HEK293 (cell line): ENCODE measurements around the gene CPEB3.

Source experiments
- CTCF ChIA-PET: fragments of 350-600 bp; formaldehyde crosslinking; extraction: SDS; loops from one replicate; lab custom pipeline; 2021; ENCODE audit warnings: antibody characterized with exemption; lab: Yijun Ruan, JAX
- POLR2A ChIA-PET: fragments of 300-600 bp; formaldehyde crosslinking; extraction: SDS; loops from one replicate; lab custom pipeline; 2020; ENCODE audit warnings: antibody characterized with exemption, inconsistent platforms; lab: Yijun Ruan, JAX
- H3K27ac ChIP-seq: fragments of 200-500 bp; sonication (Bioruptor generic); 2 replicates; pipeline ENCODE4 v1.5.1; 2014; ENCODE audit warnings: low read depth, low read length, control low read depth, inconsistent platforms; ENCODE audit errors: extremely low read depth
- H3K36me3 ChIP-seq, 2 experiments: fragments of 200-500 bp in 1 of 2; sonication (Bioruptor generic) in 1 of 2; 1 replicate in 1 of 2; 2 replicates in 1 of 2; pipeline ENCODE4 v1.5.1; 2014 to 2017; ENCODE audit warnings: inconsistent platforms in 2 of 2, low read length in 2 of 2; ENCODE audit not compliant: control insufficient read depth in 2 of 2, insufficient read depth in 1 of 2
- H3K4me1 ChIP-seq: fragments of 200-500 bp; sonication (Bioruptor generic); 2 replicates; pipeline ENCODE4 v1.5.1; 2014; ENCODE audit warnings: mild to moderate bottlenecking, low read length, inconsistent platforms; ENCODE audit not compliant: control insufficient read depth, insufficient read depth
- H3K4me3 ChIP-seq: 2 replicates; pipeline ENCODE4 v1.5.1; 2011; ENCODE audit warnings: low read depth, mild to moderate bottlenecking, control low read depth, low read length, moderate library complexity
- H3K9me3 ChIP-seq: fragments of 200-500 bp; sonication (Bioruptor generic); 2 replicates; pipeline ENCODE4 v1.5.1; 2014; ENCODE audit warnings: low read depth, low read length, inconsistent platforms; ENCODE audit not compliant: control insufficient read depth, insufficient read depth
- BCL11B ChIP-seq: fragments of 450-650 bp; formaldehyde crosslinking; IDR thresholded peaks from 2 replicates; pipeline ENCODE4 v1.5.1; 2016; ENCODE audit warnings: low read depth, missing biosample characterization, missing genetic modification characterization
- KLF7 ChIP-seq: fragments of 450-650 bp; formaldehyde crosslinking; IDR thresholded peaks from 2 replicates; pipeline ENCODE4 v1.5.1; 2016; ENCODE audit warnings: missing biosample characterization, missing genetic modification characterization, borderline replicate concordance
- MEIS1 ChIP-seq: sonication (generic); formaldehyde crosslinking; IDR thresholded peaks from 2 replicates; pipeline ENCODE4 v1.8.1; 2022; ENCODE audit warnings: missing genetic modification reagents, mild to moderate bottlenecking, borderline replicate concordance
- PRDM2 ChIP-seq: fragments of 450-650 bp; formaldehyde crosslinking; IDR thresholded peaks from 2 replicates; pipeline ENCODE4 v1.5.1; 2016; ENCODE audit warnings: missing biosample characterization, missing genetic modification characterization, borderline replicate concordance
- PRDM4 ChIP-seq: fragments of 450-650 bp; formaldehyde crosslinking; IDR thresholded peaks from 2 replicates; pipeline ENCODE4 v1.5.1; 2017; ENCODE audit warnings: missing biosample characterization, missing genetic modification characterization
- RBAK ChIP-seq: fragments of 450-650 bp; formaldehyde crosslinking; IDR thresholded peaks from 2 replicates; pipeline ENCODE4 v1.5.1; 2016; ENCODE audit warnings: missing biosample characterization, missing genetic modification characterization
- SP2 ChIP-seq: fragments of 450-650 bp; formaldehyde crosslinking; IDR thresholded peaks from 2 replicates; pipeline ENCODE4 v1.5.1; 2016; ENCODE audit warnings: missing biosample characterization, missing genetic modification characterization
- YY1 ChIP-seq: fragments of 450-650 bp; formaldehyde crosslinking; IDR thresholded peaks from 2 replicates; pipeline ENCODE4 v1.5.1; 2018; ENCODE audit warnings: missing biosample characterization, missing genetic modification characterization
- ZBTB17 ChIP-seq: fragments of 450-650 bp; formaldehyde crosslinking; IDR thresholded peaks from 2 replicates; pipeline ENCODE4 v1.5.1; 2016; ENCODE audit warnings: missing biosample characterization, missing genetic modification characterization
- ZNF362 ChIP-seq: fragments of 450-650 bp; formaldehyde crosslinking; IDR thresholded peaks from 2 replicates; pipeline ENCODE4 v1.5.1; 2016; ENCODE audit warnings: missing biosample characterization, missing genetic modification characterization
- ZNF394 ChIP-seq: fragments of 450-650 bp; formaldehyde crosslinking; IDR thresholded peaks from 2 replicates; pipeline ENCODE4 v1.5.1; 2016; ENCODE audit warnings: missing biosample characterization, missing genetic modification characterization, mild to moderate bottlenecking, moderate library complexity, borderline replicate concordance
- ZNF398 ChIP-seq: fragments of 450-650 bp; formaldehyde crosslinking; IDR thresholded peaks from 2 replicates; pipeline ENCODE4 v1.5.1; 2017; ENCODE audit warnings: missing biosample characterization, missing genetic modification characterization
- ZNF449 ChIP-seq: fragments of 450-650 bp; formaldehyde crosslinking; IDR thresholded peaks from 2 replicates; pipeline ENCODE4 v1.5.1; 2017; ENCODE audit warnings: missing biosample characterization, mild to moderate bottlenecking, missing genetic modification characterization, moderate library complexity
- ZNF501 ChIP-seq: fragments of 450-650 bp; formaldehyde crosslinking; IDR thresholded peaks from 2 replicates; pipeline ENCODE4 v1.5.1; 2016; ENCODE audit warnings: missing biosample characterization, missing genetic modification characterization
- ZNF580 ChIP-seq: fragments of 450-650 bp; formaldehyde crosslinking; IDR thresholded peaks from 2 replicates; pipeline ENCODE4 v1.5.1; 2016; ENCODE audit warnings: missing biosample characterization, missing genetic modification characterization
- ZNF600 ChIP-seq: fragments of 450-650 bp; formaldehyde crosslinking; IDR thresholded peaks from 2 replicates; pipeline ENCODE4 v1.5.1; 2016; ENCODE audit warnings: missing biosample characterization, missing genetic modification characterization
- ZNF626 ChIP-seq: fragments of 450-650 bp; sonication (Bioruptor Pico); formaldehyde crosslinking; IDR thresholded peaks from 2 replicates; pipeline ENCODE4 v1.5.1; 2018; ENCODE audit warnings: missing biosample characterization, missing genetic modification characterization, inconsistent platforms
- ZNF654 ChIP-seq: fragments of 450-650 bp; formaldehyde crosslinking; IDR thresholded peaks from 2 replicates; pipeline ENCODE4 v1.5.1; 2016; ENCODE audit warnings: low read depth, missing biosample characterization, missing genetic modification characterization
- ZNF837 ChIP-seq: fragments of 450-650 bp; formaldehyde crosslinking; IDR thresholded peaks from 2 replicates; pipeline ENCODE4 v1.5.1; 2016; ENCODE audit warnings: missing biosample characterization, missing genetic modification characterization

The CPEB3 gene

GRCh38 chr10:92309272-92309671 is 18.4 kb upstream of the CPEB3 start (continued):
- no peak for TF ChIP-seq ZNF837 (tag by site-specific recombination)

GRCh38 chr10:92305133-92306072 is 14.5 kb upstream of the CPEB3 start:
- CTCF ChIA-PET: no interaction called here
- no peak overlapping the region for H3K27ac ChIP-seq
- H3K4me1 ChIP-seq: peaks cover 2% of the 10 kb centered on the region; the same call in 1 of the 2 replicates
- peaks cover 7 to 9% of the 10 kb centered on the region in 2 experiments for H3K36me3 ChIP-seq
- POLR2A ChIA-PET: interaction anchor here (1.4 kb wide), 1 partner anchor 15 kb away, joined by 8 read pairs; the partner anchor contains the start of genes CPEB3 and MARCHF5
- H3K4me3 ChIP-seq: no peak overlapping the region
- no peaks in the 10 kb centered on the region for H3K9me3 ChIP-seq
- no peak for TF ChIP-seq ZNF394 (tag by site-specific recombination)
- TF ChIP-seq PRDM4: no peak
- no peak for TF ChIP-seq ZNF654 (tag by site-specific recombination)
- no peak for TF ChIP-seq ZNF362 (tag by site-specific recombination)
- no peak for TF ChIP-seq ZNF501 (tag by site-specific recombination)
- TF ChIP-seq KLF7: no peak
- TF ChIP-seq MEIS1 (CRISPR knock-in tag): no peak
- no peak for TF ChIP-seq RBAK (tag by site-specific recombination)
- no peak for TF ChIP-seq ZNF600
- no peak for TF ChIP-seq ZBTB17 (tag by site-specific recombination)
- no peak for TF ChIP-seq PRDM2 (tag by site-specific recombination)
- no peak for TF ChIP-seq ZNF449 (tag by site-specific recombination)
- TF ChIP-seq YY1: no peak
- TF ChIP-seq SP2 (tag by site-specific recombination): no peak
- no peak for TF ChIP-seq ZNF580
- TF ChIP-seq ZNF398 (tag by site-specific recombination): no peak
- TF ChIP-seq BCL11B (tag by site-specific recombination): no peak
- TF ChIP-seq ZNF626 (tag by site-specific recombination): no peak
